GM19025 (cell line): ENCODE data around the gene TNS2.
"Not testable (repeated sequence)": the region's sequence is repeated elsewhere in the genome, so short reads cannot be mapped to it uniquely, and the experiment has no call there.

Experiments
- ATAC-seq: cut with Tn5 transposase; IDR thresholded peaks from one replicate; pipeline ENCODE4 v1.9.1; 2021; ENCODE audit warnings: mild to moderate bottlenecking, low read depth, moderate library complexity; ENCODE audit not compliant: unreplicated experiment

The TNS2 gene

GRCh38 chr12:53105712-53106439 lies 56.0 kb downstream of the TNS2 start:
- no peak for ATAC-seq

GRCh38 chr12:53107122-53107521 lies 57.3 kb downstream of the TNS2 start:
- ATAC-seq: no peak

GRCh38 chr12:53112431-53112830 lies 62.6 kb downstream of the TNS2 start:
- ATAC-seq: not testable (repeated sequence)

- no peak for ATAC-seq
Observed at GRCh38 chr12:53113136-53113705, 63.4 kb downstream of the TNS2 start.

- no peak for ATAC-seq
Observed at GRCh38 chr12:53113951-53114350, 64.1 kb downstream of the TNS2 start.
